Measurements from ENCODE around the gene BACH2.
A peak's percentile ranks its signal among the peaks of the same experiment; 100 is the strongest.
"Not testable (repeated sequence)": the region's sequence is repeated elsewhere in the genome, so short reads cannot be mapped to it uniquely, and the experiment has no call there.

The BACH2 gene

DNA sequence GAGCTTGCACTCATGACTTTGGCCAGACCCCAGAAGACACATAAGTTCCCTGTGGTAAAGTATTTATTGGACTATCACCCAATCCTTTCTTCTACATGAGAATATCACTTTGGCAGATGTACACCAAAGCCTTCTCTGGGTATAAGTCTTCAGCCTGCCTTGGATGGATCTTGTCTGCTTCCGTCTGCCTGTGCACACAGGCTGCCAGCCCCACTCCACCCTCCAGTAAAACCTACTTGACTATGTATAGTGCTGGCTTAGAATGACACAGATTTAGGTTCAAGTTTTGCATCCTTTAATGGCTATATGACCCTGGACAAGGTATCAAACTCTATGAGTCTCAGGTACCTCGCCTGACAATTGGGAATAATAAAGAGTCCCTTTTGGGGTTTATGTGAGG lies 63.4 kb downstream of the BACH2 start:
- no peak for DNase-seq

- DNase-seq, result no peak
These were observed 64.8 kb downstream of the BACH2 start for GRCh38 chr6:90231798-90232197.

DNA sequence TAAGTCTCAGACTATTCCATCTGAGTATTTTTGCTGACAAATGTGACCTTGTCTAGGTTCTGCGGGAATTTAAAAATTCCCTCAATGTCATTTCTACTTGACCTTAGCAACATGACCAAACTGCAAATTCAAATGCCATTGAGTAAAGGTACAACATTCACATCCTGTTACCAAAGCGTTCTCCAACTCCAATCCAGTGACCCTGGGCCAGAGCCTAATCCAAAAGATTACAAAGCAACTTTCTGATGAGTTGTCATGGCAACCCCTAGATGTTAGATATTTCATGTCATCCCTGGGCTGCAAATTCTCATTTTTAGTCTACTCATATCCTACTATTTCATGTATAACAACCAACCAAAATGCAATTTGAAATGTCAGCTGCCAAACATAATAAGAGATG lies 65.3 kb downstream of the BACH2 start:
- DNase-seq, result no peak

GRCh38 chr6:90230548-90231215 lies 66.0 kb downstream of the BACH2 start:
- DNase-seq, result no peak

- DNase-seq, result no peak
These were observed 67.2 kb downstream of the BACH2 start for GRCh38 chr6:90229331-90230010.

- no peak for DNase-seq
These were observed 69.0 kb downstream of the BACH2 start for GRCh38 chr6:90227673-90228072.

GRCh38 chr6:90227213-90227612 lies 69.4 kb downstream of the BACH2 start:
- no peak for DNase-seq

- no peak for DNase-seq
These were observed 70.4 kb downstream of the BACH2 start for GRCh38 chr6:90226257-90226656.

DNA sequence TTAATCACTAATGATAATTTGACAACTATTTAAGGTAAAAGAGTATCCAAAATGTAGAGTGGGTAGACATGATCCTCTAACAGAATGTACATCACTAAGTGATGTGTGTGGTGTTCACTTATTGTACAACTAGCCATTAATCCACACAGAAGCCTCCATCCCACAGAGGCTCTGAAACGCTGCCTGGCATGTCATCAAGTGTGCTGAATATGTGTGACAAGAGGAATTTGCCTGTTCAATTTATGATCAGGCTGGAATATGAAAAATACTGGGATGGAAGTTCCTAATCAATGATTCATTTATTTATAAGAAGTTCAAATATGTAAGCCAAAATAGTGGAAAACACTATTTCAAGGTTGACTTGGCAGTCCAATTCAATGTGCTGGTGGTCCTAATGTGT lies 72.4 kb downstream of the BACH2 start:
- DNase-seq, result no peak

DNA sequence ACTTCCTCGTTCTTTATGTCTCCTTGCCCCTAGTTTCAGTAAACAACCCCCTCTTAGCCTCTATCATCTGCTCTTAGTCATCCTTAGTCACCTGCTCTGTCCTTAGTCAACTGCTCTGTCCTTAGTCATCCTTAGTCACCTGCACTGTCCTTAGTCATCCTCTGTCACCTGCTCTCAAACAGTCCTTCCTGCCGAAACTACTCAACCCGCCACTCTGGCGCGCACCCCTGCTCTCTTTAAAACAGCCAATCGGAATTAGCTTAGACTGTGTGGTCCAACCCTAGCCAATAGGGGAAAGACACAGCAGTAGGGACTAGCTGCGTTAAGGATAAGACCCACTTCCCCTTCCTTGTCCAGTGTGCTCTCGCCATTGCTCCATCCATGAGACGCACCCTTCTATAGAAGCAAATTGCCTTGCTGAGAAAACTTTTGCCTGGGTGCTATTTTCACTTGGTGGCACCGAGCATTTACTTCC lies 73.9 kb downstream of the BACH2 start:
- no peak for DNase-seq

- DNase-seq, result no peak
These were observed 74.6 kb downstream of the BACH2 start for GRCh38 chr6:90222008-90222407.

DNA sequence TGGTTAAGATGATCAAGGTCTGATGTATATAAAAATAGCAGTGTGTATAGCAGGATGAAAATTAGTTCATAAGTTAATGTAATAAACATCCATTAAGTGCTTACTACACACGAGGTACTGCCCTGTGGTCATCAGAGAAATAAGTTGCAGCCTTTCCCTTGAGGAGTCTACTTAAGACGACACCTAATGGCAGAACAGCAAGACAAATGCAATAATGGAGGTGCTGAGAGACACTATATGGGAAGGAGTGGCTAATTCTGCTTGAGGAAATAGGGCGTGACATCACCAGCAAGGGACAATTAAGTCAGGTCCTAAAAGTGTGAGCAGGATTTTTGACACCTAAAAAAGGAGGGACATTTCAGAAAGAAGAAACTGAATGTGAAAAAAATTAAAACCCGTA lies 75.2 kb downstream of the BACH2 start:
- DNase-seq, result no peak

GRCh38 chr6:90220273-90220672 lies 76.4 kb downstream of the BACH2 start:
- DNase-seq, result no peak

DNA sequence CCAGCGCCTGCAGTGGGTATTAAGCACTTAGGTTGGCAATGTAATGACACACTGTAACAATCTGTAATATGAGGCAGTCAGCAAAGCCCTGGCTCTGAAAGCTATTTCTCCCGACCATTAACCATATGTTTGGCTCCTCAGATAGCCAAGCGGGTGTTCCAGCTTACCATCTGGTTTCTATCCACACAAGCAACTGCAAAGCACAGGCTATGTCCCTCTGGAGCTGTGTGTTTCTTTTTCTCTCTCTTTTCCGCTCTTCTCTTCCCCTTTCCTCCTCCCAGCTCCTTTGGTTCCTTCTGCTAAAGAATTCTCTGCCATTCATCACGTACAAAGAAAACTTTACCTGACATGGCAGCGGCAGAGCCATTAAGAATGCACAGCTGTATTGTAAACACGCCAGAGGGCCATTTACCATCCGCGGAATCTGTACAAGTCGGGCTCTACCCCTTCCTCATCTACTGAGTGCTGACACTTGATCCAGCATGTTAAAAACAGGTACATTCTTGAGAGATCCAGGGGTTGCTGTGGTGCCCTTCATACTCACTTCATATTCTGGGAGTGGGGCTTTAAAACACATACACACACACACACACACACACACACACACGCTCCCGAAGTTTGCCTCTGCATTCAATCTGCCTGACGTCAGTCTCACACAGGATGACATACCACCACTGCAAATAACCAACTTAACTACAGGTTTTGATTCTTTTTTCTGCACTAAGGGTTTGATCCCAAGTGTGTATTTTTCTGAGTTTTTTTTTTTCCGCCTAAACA lies 77.2 kb downstream of the BACH2 start:
- DNase-seq, result peak; percentile 62

- no peak for DNase-seq
These were observed 77.8 kb downstream of the BACH2 start for GRCh38 chr6:90218959-90219208.

DNA sequence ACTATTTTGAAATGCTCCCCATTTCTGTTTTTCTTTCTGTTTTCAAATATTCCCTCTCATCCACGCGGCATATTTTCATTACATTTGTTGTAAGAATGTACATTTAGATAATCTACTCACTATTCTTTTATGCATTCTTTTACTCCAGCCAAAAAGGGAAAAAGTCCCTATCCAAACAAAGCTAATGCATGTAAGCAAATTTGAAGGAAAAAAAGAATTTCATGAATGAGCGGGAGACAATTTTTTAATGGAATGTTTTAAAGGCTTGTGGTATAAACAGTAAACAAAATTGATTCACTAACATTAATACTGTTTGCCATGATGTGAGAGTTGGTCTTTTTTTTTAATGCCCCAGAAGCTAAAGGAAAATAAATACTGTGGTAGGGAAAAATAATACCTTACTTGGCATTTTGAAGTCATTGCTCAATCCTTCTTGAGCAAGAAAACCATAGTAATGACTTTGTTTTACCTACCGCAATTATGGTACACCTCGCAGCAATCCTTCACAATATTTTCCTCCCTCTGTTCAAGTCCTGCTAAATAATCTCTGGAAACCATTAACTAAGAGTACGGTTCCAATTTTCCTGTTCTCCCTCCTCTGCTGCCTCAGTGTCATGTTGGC lies 79.0 kb downstream of the BACH2 start:
- no peak for DNase-seq

DNA sequence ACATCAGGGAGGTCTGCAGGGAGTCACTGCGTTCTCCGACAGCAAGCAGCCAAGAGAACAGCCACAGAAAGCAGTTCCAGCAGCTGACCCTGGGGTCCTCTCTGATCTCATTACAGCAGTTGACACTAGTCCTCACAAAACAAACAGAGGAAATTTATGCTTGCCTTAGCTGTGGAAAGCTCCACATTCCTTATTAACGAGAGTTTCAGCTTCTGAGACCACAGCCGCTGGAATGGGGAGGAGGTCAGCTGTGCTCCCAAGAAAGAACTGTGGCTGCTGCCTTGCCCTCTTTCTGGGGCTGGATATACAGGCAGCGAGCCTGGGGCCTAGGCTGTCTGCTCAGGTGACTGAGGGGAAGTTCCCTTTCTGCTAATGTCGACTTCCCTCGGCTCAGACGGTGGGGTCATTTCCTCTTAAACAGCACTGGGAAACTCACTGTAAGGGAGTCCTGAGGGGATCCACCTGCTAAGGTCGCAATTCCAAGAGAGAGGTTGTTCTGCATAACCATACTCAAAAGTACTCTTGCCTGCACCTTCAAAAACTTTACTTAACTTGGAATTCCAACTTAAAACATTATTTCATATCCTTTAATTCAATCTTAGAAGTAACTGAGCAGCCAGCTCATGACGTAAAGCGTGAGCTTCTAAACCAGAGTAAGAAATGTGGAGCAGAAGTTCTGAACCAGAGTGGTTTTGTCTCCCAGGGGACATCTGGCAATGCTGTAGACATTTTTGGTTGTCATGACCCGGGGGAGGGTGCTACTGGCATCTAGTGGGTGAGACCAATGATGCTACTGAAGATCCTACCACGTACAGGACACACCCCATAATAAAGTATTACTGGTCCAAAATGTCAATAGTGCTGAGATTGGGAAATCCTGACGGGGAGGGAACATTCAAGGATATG lies 80.3 kb downstream of the BACH2 start:
- DNase-seq, result no peak

DNA sequence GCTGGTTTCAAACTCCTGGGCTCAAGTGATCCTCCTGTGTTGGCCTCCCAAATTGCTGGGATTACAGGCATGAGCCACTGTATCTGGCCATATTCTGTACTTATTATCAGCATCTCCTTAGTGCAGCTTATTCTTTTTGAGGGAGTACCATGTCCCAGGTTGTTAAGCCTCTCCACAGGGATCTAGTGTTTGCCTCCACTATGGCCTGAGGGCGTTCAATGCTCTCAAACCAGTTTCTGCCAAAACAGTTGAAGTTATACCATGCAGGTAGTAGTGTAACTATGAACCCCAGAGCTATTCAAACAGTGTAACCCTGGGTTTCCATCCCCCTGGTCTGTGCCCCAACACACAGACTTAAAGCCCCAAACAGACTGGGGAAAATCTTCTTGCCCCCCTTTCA lies 81.7 kb downstream of the BACH2 start:
- DNase-seq, result no peak

- no peak for DNase-seq
These were observed 82.2 kb downstream of the BACH2 start for GRCh38 chr6:90214461-90214860.

DNA sequence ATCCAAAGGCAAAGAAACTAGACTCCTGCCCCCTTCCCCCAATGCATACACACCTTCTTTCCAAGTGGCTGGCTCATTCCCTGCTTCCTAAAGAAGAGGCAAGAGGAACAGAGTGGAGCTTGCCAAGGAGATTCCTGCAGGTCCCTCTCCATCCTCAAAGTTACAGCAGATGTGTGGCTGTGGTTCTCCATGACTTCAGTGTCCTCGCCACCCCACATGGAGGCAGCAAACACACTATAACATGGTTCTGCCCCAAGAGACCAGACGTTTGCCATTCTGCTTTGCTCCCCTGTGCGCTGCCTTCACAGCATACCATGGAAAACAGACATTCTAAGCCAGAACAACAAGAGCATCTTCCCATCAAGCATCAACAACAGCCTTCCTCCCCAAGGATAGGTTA lies 84.4 kb downstream of the BACH2 start:
- no peak for DNase-seq

DNA sequence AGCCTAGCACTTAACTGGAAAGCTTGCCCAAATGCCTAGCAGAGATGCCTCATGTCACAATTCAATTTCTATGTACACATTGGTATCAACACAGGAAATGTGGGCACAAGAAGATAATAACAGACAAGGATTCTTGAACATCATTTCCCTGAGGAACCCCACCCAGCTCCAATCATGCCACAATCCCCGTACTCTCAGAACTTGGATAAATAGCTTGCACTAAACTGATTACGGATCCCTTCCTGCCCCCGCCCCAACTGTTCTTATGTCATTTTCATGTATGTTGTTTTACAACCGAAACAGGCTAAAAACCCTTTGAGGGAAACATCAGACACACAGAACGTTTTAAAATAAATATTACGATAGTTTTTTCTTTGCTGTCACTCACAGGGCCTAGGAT lies 87.1 kb downstream of the BACH2 start:
- DNase-seq, result no peak

- DNase-seq, result not testable (repeated sequence)
These were observed 88.0 kb downstream of the BACH2 start for GRCh38 chr6:90208690-90209089.
